GM18526 (cell line): ENCODE measurements around the gene NABP2.

Experiments used
- POLR2A ChIP-seq: IDR thresholded peaks from 3 replicates; pipeline ENCODE4 v1.6.1; 2011; ENCODE audit not compliant: insufficient read length; ENCODE audit errors: extremely low read depth

The NABP2 gene

DNA sequence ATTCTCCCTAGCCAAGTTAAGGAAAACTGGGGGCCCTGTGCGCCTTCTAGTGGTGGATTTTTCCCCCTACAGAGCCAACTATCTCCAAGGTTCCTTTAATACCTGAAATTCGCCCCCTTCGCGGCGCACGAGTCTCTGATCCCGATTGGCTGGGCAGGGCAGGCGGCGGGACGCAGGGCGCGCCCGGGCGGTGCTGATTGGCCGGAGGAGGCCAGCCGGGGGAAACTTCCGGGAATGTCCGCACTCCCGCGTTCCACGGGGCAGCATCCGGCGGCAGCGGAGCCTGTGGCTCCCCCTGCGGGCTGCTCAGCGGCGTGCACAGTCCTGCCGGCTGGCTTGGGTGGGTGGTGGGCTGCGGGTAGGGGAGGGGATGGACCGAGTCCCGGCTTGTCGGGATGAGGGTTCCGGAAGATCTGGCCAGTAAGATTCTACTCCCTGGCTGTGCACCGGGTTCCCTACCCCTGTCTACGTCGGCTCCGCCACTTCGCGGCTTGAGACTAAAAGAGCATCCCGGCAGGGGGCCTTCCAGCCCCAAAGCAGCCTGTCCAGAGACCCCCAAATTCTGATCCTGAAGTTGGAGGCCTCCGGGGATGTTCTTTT is at the start of gene NABP2:
Gene NABP2 (plus strand): TSS at position 241 of the 600 bp plus-strand sequence. CDS start 515 bp downstream, outside the sequence.
- TF ChIP-seq POLR2A: peak; percentile 65

GRCh38 chr12:56178347-56178746 is 45.8 kb upstream of the NABP2 start:
- TF ChIP-seq POLR2A: no peak

DNA sequence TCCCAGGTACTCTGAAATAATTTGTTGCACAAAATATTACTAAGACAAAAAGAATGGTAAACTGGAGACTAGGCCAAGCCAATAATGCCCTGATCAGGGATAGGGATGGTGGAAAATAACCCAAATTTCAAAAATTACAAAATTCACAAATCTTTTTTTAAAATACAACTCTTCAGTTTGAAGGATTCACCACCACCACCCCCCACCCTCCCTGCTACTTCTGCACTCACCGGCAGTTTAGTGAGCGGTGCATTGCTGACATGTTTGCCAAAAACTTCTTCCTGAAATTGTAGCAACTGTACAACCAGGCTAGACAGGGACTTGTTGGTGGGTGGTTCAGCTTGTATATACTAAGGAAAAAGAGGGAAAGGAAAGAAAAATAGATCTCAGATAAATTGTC is 37.2 kb upstream of the NABP2 start:
- no peak for TF ChIP-seq POLR2A

DNA sequence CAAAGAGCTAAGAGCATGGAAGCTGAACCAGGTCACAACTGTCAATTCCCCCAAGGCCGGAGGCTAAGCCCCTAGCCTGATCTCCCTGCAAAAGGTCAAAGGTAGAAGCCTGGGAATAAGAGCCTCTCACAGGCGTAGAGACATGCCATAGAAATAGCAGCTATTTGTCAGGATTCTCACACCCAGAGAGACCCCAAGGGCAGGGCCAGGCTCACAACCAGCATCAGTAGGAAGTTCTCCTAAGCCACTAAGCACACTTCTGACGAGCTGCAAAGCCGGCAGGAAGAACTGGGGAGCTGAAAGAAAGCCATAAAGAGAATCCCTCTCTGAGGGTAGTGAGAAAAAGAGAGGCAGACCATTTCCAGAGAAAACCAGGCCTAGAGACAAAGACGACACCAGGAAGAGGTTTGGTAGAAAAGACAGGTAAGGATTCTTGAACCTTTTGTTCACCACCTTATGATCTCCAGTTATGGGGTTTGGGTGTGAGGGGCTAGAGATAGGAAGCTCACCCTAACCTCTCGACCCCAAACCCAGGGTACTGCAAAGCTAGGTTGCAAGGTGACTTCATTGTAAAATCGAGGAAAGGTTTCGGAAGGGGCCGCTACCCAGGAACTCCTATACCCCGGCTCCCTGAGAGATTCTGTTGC is 35.9 kb upstream of the NABP2 start:
- TF ChIP-seq POLR2A: no peak

- TF ChIP-seq POLR2A: no peak
These were observed 35.4 kb upstream of the NABP2 start for GRCh38 chr12:56188778-56189098.

DNA sequence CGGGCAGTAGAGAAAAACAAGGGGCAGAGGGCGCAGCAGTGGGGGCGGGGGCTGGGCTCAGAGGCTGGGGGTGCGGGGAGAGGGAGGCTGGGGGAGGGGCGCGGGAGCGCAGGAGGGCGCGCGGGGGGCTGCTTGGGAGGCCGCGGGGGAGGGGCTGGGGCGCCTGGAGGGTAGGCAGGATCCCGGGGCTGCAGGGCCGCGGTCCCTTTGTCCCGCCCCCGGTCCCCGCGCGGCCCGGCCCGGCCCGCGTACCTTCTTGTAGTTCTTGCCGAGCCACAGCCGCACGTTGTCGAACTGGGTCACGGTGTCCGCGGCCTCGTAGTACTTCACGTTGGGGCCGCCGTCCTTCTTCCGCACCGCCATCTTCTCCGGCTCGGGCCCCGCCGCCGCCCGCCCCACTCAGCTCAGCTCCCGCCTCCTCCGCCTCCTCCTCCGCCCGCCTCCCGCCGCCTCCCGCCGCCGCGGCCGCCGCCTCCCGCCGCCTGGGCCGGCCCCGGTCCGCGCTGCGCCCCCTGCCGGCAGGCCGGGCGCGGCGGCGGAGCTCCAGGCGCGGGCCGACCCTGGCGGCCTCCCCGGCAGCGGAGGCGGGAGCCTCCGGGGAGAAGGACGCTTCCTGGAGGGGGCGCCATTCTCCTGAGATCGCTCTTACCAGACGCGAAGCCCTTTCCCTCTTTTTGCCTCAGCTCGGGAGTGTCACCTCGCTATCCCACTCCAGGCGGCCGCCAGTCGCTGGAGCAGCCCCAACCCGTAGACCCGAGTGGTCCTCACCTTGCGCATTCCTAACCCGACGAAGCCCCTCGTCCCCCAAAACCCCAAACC is 34.8 kb upstream of the NABP2 start, which contains the start of gene SMARCC2:
Gene SMARCC2 (minus strand): TSS at position 385 of the 819 bp plus-strand sequence. CDS start 22 bp downstream, at position 363.
- peak; percentile 32 for TF ChIP-seq POLR2A

DNA sequence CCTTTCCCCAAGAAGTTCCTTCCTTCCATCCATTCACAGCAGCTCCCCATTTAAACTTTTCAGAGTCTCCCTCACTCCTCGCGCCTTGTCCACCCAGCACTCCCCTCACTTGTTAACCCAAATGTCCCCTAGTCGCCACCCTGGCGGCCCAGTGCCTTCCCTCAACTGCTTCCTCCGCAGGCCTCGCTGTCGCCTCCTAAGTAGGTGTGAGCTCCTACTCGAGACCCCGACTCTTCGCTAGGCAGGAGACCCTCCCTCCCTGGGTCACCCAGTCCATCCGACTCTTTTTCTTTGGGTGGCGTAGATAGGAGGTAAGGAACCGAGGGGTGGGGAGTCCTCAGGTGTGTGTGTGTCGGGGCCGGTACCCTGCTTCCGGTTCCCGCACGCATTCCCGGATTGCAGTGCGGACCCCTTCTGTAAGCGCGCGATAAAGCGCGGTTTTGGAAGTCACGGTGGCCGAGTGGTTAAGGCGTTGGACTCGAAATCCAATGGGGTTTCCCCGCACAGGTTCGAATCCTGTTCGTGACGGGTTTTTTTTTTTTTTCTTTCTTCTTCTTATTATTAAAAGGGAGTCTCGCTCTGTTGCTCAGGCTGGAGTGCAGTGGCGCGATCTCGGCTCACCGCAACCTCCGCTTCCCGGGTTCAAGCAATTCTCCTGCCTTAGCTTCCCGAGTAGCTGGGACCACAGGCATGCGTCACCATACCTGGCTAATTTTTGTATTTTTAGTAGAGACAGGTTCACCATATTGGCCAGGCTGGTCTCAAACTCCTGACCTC is 34.0 kb upstream of the NABP2 start:
- no peak for TF ChIP-seq POLR2A

DNA sequence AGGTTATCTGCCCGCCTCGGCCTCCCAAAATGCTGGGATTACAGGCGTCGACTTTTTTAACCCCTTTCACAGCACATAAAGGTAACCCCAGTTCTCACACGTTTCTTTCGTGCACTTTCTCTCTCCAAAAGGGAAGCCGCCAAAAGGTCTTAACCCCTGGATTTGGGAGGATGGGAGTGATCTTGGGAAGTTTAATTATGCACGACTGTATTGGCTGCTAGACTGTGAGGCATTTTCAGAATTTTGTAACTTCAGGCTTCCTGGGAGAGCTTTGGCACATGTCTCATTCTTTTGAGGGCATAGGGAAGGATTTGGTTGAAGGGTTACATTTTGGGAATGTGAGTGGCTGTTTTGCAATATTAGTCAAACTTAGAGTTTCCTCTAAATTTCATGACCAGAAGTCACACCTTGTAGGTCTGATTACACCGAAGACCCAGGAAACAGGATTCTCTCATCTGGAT is 33.4 kb upstream of the NABP2 start:
- TF ChIP-seq POLR2A: no peak

DNA sequence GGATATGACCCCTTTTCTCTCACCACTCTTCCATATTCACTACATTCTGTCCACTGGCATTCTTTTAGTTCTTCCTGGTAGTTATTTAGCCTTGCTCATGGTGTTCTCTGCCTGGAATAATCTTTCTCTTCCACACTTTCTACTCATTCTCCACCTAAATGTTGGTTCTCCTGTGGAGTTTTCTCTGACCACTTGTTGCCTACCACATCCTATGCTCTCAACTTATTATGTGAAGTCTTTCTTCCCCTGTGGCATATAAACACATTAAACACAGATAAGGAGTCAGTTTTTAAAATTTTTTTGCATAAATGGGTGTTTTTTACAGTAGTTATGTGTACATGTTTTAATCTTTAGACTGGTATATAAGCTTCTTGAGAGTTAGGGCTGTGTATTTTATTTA is 31.6 kb upstream of the NABP2 start:
- no peak for TF ChIP-seq POLR2A

- TF ChIP-seq POLR2A: no peak
These were observed 31.0 kb upstream of the NABP2 start for GRCh38 chr12:56193025-56193578.

DNA sequence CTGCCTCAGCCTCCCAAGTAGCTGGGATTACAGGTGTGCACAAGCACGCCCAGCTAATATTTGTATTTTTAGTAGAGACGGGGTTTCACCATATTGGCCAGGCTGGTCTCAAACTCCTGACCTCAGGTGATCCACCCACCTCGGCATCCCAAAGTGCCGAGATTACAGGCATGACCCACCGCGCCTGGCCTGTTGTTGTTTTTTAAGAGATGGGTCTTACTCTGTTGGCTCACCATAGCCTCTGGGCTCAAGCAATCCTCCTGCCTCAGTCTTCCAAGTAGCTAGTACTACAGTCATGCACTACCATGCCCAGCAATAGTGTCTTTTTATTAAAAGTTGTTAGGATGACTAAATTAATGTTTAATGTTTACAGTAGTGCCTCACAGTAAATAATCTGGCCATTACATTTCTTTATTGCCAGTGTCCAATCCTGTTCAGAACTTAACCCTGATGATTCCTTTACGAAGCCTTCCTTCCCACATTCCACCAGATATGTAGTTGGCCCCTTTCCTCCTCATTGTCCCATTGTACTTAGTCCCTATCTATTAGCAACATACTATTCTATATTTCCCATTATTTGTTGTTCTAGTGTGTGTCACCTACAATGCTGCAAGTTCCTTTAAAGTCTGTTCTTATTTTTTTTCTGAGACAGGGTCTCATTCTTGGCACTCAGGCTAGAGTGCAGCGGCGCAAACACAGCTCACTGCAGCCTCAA is 26.1 kb upstream of the NABP2 start:
- no peak for TF ChIP-seq POLR2A

GRCh38 chr12:56198836-56199235 is 25.3 kb upstream of the NABP2 start:
- TF ChIP-seq POLR2A: no peak

- TF ChIP-seq POLR2A: no peak
These were observed 21.8 kb upstream of the NABP2 start for GRCh38 chr12:56202366-56202765.

- TF ChIP-seq POLR2A: no peak
These were observed 21.3 kb upstream of the NABP2 start for GRCh38 chr12:56202838-56203237.
